NCI-H510A treated with DMSO at 0.1 percent for 48 hours (cell line): ENCODE data around the gene ABHD17B.

Experiments
- DNase-seq: peaks from one replicate; lab custom pipeline; 2025; lab: John Stamatoyannopoulos, UW

ABHD17B gene

DNA sequence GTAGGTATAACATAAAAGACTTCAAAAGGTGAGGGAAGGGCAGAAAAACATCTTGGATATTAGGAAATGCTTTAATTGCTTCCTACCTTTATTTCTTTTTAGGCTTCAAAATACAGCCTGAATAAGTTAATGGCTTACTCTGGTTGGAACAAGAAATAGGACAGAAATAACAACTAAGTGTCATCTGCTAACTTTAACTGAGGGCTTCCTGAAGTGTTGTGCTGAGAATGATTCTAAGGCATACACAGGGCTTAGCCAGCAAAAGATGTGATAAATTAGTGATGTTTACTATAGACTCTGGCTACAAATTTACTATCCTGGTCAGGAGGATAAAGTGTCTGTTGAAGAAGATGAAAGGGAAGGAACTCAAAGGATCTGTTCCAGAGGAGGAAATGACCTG is 34.2 kb downstream of the ABHD17B start:
- DNase-seq, result no peak

DNA sequence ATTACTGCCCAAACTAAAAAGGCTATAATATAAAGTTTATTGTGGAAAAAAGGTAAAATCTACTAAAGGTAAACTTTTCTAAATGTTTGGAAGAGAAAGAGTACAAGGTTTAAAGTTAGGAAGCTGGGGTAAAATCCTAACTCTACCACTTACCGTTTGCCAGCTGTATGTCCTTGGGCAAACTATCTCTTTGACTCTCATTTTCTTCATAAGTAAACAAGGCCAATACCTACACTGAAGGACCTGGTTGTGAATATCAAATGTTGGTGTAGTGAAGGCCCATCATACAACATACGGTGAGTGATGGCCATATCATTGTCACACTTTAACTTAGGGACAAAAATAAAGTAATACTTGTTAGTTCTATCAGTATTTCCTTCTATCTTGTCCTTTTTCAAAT is 34.9 kb downstream of the ABHD17B start:
- DNase-seq, result no peak

DNA sequence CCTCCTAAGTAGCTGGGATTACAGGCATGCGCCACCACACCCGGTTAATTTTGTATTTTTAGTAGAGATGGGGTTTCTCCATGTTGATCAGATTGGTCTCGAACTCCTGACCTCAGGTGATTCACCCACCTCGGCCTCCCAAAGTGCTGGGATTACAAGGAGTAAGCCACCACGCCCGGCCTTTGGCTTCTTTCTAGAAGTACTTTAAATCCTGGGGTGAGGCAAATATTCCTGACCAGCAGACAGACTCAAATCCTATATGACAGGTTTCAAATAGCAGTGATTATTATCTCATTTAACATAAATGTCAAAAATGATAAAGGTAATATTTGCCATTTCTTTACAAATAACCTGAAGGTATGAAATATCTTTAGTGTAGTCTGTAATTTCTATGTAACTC is 35.6 kb downstream of the ABHD17B start:
- DNase-seq, result no peak

DNA sequence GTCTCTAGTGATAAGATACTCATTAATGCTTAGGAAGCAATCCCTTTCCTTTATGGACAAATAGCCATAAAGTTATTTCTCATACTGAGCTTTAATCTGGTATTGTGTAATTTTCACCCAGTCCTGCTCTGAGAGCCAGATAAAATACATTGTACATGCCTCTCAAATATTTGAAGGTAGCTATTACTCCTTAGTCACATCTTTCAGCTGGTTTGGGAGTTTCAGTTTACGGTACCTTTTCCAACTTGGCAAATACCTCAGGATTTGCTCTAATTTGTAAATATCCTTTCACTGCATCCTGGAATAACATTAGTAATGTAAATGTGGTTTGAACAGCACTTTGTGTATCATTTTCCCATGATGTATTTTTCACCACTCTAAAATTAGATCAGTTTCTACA is 47.4 kb downstream of the ABHD17B start:
- no peak for DNase-seq

DNA sequence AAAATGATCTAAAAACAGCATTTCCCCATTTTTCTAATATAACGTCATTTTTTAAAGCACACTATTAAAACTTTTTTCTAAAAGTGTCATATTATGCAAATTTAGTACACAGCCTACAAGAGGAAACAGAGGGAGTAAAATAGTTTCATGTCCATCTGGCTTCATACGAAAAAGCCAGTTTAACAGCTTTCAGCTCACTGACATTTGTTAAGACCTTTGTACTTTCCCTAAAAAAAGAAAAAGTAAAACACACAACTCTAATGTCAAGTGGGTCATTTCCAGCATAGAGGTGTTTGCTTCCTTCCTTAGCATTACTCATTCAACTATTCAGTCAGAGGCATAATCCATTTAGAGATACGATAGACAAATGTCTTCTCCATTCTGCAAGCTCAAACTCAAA is 49.4 kb downstream of the ABHD17B start:
- no peak for DNase-seq

DNA sequence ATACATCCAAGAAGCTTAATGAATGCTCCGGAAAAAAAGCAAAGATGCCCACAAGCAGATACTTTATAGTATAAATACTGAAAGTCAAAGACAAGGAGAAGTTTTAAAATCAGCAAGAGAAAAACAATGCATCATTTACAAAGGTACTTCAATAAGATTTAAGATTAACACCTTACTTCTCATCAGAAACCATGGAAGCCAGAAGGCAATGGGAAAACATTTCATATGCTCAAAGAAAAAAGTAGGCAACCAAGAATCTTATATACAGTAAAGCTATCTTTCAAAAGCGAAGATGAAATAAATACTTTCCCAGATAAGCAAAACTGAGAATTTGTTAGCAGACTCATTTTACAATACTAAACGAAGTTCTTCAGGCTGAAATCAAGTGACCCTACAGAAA is 51.1 kb downstream of the ABHD17B start:
- no peak for DNase-seq

DNA sequence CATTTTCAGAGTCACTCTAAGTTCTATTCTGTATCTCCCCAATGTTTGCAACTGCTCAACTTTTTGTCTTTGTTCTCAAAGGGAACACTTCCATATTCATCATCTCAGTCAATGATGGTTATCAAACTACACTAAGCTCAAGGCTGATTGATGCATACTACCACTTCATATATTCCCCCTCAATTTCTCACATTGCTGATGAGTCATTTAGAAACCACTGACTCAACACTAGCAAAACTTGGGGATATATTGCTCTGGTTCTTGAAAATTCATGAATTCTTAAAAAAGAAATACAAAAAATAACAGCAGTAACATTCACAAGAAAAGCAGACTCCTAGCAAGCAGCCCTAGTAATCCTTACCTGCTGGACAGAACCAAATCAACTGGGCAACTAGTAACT is 52.2 kb downstream of the ABHD17B start:
- no peak for DNase-seq

DNA sequence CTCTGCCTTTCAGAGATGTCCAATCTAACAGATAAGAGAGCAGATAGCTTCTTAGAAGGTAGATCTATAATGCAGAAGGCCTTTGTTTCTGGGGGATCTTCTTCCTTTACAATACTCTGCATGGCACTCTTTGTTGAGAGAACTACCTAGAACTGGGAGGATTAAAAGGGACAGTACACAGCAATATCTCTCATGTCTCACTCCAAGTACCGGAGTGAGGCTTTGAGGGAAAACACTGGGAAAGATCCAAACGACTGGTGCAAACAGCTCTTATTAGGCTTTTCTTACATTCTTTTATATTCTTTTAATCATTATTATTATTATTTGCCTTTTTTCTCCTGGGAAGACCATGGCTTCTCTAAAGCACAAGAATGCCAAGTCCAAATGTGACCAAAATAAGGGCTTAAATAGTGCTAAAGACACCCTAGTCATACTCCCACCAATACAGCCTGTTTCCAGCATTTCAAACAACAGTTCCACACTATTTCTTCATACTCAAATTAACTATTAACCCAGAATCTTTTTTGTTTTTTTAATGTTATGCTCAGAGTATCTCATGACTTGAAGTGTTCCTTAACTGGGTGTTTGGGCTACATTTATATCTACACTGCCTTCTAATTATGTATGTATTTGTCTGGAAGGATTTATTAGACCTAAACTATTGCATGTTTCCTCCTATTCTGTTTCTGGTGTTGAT is 52.7 kb downstream of the ABHD17B start:
- no peak for DNase-seq

DNA sequence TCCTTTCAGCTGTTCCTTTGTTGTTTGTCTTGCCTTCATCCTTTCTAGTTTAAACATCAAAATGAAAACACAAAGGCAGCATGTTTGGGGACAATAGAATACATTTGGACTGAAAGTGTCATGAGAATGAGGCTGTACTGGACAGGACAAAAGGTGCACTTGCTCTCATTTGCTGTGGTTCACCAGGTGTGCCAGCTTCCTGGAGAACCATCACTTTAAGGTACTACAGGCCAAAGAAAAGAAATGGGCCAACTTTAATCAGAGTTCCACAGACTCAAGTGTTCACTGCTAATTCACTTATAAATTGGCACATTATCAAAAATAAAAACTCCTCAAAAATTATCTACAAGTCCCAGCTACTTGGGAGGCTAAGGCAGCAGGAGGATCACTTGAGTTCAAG is 53.8 kb downstream of the ABHD17B start:
- no peak for DNase-seq

DNA sequence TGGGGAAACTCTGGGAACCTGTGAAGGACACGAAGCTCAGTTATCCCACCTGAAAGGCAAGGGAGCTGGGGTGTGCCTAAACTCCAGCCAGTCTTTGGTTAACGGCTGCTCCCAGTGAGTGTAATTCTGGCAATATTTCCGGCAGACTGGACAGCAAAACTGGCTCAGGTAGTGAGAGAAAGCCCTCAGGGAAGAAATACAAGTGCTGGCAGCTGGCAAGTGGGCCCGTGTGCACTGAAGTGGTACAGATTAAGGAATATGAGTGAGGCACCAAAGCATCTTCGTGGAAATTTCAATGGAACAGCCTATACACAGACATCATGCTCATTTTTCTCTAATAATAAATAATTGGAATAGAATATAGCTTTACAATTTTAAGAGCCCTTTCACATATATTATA is 56.2 kb downstream of the ABHD17B start:
- peak; percentile 10 for DNase-seq

DNA sequence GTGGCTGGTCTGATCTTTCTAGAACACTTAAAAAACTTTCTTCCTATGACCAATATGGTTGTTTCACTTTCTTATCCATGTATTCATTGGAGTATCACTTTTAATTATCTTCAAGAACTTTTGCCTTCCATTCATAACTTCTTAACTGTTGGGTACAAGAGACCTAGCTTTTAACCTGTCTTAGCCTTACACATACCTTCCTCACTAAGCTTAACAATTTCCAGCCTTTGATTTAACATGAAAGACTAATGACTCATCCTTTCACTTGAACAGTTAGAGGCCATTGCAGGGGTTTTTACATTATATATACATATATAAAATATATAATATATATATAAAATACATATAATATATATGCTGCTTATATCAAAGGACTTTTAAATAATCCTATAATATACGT is 57.9 kb downstream of the ABHD17B start:
- no peak for DNase-seq

DNA sequence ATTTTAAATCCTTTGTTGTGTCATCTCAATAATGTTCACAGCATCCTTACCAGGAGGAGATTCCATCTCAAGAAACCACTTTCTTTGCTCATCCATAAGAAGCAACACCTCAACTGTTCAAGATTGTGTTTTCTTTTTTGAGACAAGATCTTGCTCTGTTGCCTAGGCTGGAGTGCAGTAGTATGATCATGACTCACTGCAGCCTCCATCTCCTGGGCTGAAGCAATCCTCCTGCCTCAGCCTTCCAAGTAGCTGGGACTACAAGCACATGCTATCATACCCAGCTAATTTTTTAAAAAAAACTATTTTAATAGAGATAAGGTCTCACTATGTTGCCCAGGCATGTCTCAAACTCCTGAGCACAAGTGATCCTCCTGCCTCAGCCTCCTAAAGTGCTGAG is 60.0 kb downstream of the ABHD17B start:
- DNase-seq, result no peak

DNA sequence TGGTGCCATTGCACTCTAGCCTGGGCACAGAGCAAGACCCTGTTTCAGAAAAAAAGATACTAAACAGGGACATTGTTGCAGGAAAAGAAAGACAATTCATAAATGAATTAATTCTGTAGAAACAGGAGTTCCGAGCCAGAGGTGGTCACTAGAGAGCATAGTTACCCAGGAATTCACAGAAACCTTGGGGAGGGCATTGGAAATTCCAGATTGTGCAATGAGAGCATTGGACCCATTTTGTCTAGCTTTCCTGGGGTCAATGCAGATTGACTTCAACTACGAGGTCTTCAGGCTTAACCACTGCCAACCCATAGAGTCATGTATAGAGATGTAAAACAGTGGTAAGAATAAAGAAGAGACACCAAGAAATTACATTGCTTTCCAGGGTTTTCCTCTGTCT is 63.1 kb downstream of the ABHD17B start:
- no peak for DNase-seq

DNA sequence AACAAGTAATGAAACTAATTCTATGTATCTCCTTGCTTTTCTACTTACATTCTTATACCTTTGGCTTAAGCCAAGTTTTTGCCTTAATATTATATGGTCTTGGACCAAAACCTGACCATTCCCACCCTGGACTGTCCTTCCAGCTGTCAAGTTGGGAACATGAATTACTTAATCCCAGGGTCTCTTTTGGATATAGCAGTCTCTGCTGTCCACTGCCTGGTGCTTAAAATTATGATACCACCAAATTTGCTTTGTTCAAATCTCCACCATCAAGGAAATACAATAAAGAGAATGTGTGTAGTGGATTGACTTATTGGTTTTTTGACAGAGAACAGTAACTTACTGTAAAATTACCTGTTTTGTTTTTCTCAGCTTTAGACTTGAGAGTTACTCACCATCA is 66.2 kb downstream of the ABHD17B start:
- no peak for DNase-seq

DNA sequence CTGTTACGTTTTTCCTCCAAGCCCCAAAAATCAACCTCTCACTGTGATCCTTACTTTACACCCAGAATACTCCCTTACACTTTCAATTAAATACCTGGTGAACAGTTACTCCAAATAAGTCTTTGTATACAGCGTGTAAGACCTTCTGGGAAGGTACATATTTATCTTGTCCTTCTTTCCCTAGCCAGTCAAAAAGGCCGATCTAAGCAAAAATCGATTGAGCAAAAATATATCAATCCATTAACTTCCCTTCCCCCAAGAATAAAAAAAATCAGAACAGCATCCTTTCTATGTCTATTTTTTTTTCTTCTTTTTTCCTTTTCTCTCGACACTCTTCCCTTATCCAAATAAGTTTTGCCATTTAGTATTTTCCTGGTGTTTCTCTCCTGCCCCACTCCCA is 71.3 kb downstream of the ABHD17B start:
- DNase-seq, result no peak

DNA sequence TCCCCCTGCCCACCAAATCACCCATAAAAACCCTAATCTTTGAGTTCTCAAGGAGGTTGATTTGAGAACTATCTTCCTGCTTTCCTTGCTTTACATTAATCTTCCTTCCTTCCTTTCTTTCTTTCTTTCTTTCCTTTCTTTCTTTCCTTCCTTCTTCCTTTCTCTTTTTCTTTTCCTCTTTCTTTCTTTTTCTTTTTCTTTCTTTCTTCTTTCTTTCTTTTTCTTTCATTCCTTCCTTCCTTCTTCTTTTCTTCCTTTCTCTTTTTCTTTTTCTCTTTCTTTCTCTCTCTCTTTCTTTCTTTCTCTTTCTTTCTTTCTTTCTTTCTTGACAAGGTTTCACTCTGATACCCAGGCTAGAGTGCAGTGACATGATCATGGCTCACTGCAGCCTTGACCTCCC is 75.4 kb downstream of the ABHD17B start:
- no peak for DNase-seq

DNA sequence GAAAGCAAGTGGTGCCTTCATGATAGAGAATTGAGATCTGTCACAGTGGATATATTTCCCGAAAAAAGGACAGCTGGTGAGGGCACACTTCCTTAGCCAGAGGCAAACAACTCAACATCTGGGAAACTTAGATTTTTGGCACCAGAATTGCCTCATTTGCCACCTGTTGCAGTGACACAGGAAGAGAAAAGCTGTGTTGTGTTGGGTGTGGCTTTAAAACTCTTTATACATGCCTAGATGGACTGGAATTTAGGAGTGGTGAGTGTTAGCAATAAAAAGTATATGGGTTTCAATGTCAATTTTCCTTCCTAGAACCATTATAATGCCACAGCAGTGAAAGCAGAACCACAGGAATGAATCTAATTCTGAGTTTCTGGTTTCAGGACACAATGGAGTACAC is 80.1 kb downstream of the ABHD17B start:
- DNase-seq, result no peak

DNA sequence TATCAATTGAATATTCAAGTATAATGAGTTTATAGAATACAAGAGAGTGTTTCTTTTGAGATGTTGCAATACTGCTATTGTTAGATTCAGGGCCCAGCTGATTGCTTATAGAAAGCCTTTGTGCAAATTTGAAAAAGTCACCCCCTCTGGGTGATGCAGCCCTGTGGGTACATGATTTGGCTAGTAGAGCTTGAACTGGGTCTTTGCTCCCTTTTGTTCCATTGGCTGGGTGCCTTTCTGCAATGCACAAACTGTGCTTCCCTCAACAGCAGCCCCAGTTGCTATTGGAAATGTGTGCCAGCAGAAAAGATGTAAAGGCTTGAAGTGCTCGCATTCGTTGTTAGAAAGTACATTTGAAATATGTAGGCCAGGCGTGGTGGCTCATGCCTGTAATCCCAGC is 80.8 kb downstream of the ABHD17B start:
- no peak for DNase-seq

DNA sequence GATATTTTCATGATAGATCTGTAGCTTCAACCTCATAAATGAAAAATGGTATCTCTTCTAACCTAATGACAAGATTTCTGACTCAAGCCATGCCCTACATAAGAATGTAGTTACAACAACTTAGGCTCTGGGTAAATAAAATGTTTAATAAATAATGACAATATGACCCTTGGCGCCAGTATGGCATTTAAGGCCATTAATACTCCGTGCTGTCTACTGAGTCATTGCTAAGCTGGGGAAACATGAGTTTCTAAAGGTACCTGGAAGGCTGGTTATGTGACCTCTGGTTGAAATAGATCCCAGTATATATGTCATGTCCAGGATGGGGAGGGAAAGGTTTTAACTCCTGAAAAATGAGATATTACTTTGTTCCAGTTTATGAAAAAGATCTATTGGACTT is 84.7 kb downstream of the ABHD17B start:
- DNase-seq, result no peak

DNA sequence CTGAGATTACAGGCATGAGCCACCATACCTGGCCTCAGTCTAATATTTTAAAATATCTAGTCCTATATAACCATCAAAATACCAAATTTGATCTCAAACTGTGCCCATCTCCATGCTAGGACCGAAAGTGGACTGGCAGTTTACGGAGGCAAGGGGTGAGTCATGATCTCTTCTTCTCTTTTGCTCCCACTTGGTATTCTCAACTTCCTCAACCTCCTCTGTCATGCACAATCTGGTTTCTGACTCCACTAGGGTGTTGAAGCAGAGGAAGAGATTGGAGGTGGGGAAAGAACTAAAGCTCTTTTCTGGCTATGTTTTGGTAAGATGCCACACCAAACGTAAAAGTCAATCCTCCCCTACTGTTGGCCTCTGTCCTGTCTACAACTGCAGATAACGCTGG is 86.7 kb downstream of the ABHD17B start:
- DNase-seq, result no peak

DNA sequence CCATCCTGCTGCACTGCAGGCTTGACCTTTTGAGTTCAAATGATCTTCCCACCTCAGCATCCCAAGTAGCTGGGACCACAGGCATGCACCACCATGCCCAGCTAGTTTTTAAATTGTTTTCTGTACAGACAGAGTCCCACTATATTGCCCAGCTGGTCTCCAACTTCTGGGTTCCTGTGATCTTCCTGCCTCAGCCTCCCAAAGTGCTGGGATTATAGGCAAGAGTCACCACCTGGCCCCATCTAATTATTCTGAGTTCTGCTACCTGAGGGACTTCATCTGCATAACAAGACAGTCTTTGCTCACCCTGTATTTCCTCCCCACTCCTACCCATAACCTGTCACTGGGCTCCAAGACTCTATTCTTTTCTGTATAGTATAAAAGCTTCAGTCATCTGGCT is 88.1 kb downstream of the ABHD17B start:
- DNase-seq, result no peak

DNA sequence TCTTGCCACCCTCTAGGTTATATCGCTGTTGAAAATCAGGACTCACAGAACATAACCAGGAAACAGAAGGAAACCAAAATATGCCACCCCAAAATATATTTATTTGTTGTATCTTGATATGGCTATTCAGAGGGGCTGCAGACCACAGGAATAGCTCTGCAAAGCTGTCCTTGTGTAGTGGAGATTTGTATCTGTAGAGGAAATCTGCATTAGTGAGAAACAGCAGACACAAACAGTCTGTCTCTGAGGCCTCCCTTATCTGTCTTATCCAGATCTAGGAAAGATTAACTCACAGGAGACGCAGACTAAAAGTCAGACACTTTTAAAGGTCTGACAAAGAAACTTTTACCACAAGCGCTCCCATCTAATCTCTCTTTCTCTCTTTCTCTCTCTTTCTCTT is 88.5 kb downstream of the ABHD17B start:
- no peak for DNase-seq

DNA sequence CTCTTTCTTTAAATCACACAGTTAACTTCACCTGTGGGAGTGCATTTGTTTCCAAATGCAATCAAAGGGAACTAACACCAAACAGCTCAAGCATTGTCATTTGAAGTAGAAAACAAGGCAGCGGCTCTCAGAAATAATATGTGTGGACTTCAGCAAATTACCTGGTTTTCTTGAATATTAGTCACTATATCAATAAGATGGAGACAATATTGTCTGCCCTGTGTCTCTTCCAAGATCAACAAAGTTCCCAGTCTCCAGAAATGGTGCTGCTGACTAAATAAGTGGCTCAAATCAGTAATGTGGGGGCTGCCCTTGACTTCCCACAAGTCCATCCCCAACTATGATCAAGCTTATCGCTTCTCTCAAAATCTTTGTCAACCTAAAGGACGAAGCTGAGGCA is 89.6 kb downstream of the ABHD17B start:
- no peak for DNase-seq

DNA sequence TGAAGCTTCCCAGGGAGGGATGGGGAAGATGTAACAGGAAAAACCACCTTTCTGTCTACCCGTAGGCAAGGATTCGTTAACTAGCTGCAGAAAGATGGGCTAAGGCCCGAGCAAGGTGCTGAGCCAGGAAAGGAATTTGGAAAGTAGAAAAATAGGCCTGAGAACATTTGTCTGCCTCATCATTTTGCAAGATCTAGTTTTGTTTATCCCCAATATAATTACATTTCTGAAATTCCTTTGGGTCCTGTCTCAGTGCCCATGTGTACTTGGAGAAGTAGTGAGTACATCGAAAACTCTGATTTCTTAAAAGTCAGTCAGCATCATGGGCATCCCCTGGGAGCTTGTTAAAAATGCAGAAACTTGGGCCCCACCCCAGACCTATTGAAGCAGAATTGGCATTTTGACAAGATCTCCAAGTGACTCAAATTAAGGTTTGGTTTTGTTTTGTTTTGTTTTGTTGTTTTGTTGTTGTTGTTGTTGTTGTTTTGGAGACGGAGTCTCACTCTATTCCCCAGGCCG is 90.5 kb downstream of the ABHD17B start:
- DNase-seq, result no peak
